Measurements from ENCODE around the gene LHFPL3. TPM values are rescaled to one million over a fixed set of nuclear protein-coding genes. Genes with fewer than 3 reads are reported as not detected.

Gene LHFPL3
- total and polyA plus RNA-seq, 2 donors (not counting 3 experiments of a cell fraction or from before 2014, with no cell fraction given): not detected

GRCh38 chr7:104804696-104805095 lies 476.3 kb downstream of the LHFPL3 start:
- no peaks in the 10 kb centered on the region for H3K9me3 ChIP-seq (replicated peaks; ENCODE audit: control insufficient read depth, insufficient read depth, low read length)
- H3K4me2 ChIP-seq (ENCODE audit: insufficient read depth, low read length): no peak overlapping the region
- no peak overlapping the region for H3K4me3 ChIP-seq (replicated peaks in 1 of 3; ENCODE audit: insufficient read depth in 1 of 3, low read depth in 1 of 3, low read length in 3 of 3)
- H3K4me1 ChIP-seq (ENCODE audit: control insufficient read depth, extremely low read depth, insufficient read depth, low read length): no peaks in the 10 kb centered on the region
- H4K20me1 ChIP-seq (replicated peaks; ENCODE audit: control insufficient read depth, extremely low read depth, insufficient read depth, low read length): no peaks in the 10 kb centered on the region
- dilution Hi-C loops (cut with MboI; ENCODE audit: extremely low pct_ligation_motif_present, low sequenced_read_pairs) (no loop called here), intact Hi-C loops (cut with micrococcal nuclease) (no loop called here)
- no peaks in the 10 kb centered on the region for H3K9me1 ChIP-seq (replicated peaks; ENCODE audit: control insufficient read depth, extremely low read depth, insufficient read depth, low read length)
- H3K36me3 ChIP-seq (ENCODE audit: control insufficient read depth in 2 of 2, extremely low read depth in 1 of 2, insufficient read depth in 2 of 2, low read length in 2 of 2): no peaks in the 10 kb centered on the region
- H2AFZ ChIP-seq (ENCODE audit: low read depth, low read length): no peak overlapping the region
- CTCF ChIA-PET: no interaction called here
- no peak overlapping the region for H3K27ac ChIP-seq (ENCODE audit: insufficient read depth, low read depth, low read length)
- POLR2A ChIA-PET: no interaction called here
- FAIRE-seq (no peak), DNase-seq (ENCODE audit: low read depth, low spot score) (no peak)
- no peak overlapping the region for H3K9ac ChIP-seq (replicated peaks; ENCODE audit: extremely low read depth, insufficient read depth, low read length)
- peaks cover 5 to 27% of the 10 kb centered on the region in 2 experiments for H3K27me3 ChIP-seq (ENCODE audit: control insufficient read depth in 2 of 2, insufficient read depth in 2 of 2, low read length in 2 of 2)
- no TSS peak for BruUV-seq (replicated peaks)
- no peak for TF ChIP-seq POLR2AphosphoS5 (IDR thresholded peaks at IDR 0.05; ENCODE audit: insufficient read depth, low read depth, low read length)
- no peaks in the 10 kb centered on the region for H3K79me2 ChIP-seq (ENCODE audit: control insufficient read depth, insufficient read depth, low read length)

GRCh38 chr7:104805449-104806317 lies 477.3 kb downstream of the LHFPL3 start:
- no TSS peak for BruUV-seq (replicated peaks)
- POLR2A ChIA-PET: no interaction called here
- no peaks in the 10 kb centered on the region for H3K4me1 ChIP-seq (ENCODE audit: control insufficient read depth, extremely low read depth, insufficient read depth, low read length)
- H3K4me2 ChIP-seq (ENCODE audit: insufficient read depth, low read length): no peak overlapping the region
- H2AFZ ChIP-seq (ENCODE audit: low read depth, low read length): no peak overlapping the region
- H3K4me3 ChIP-seq (replicated peaks in 1 of 3; ENCODE audit: insufficient read depth in 1 of 3, low read depth in 1 of 3, low read length in 3 of 3): no peak overlapping the region
- DNase-seq (ENCODE audit: low read depth, low spot score): no peak
- no peaks in the 10 kb centered on the region for H3K79me2 ChIP-seq (ENCODE audit: control insufficient read depth, insufficient read depth, low read length)
- CTCF ChIA-PET: no interaction called here
- H4K20me1 ChIP-seq (replicated peaks; ENCODE audit: control insufficient read depth, extremely low read depth, insufficient read depth, low read length): no peaks in the 10 kb centered on the region
- no peaks in the 10 kb centered on the region for H3K9me1 ChIP-seq (replicated peaks; ENCODE audit: control insufficient read depth, extremely low read depth, insufficient read depth, low read length)
- no peaks in the 10 kb centered on the region for H3K9me3 ChIP-seq (replicated peaks; ENCODE audit: control insufficient read depth, insufficient read depth, low read length)
- no peak for TF ChIP-seq POLR2AphosphoS5 (IDR thresholded peaks at IDR 0.05; ENCODE audit: insufficient read depth, low read depth, low read length)
- TF ChIP-seq EZH2 (IDR thresholded peaks at IDR 0.05; ENCODE audit: borderline replicate concordance, low read depth, low read length, severe bottlenecking): no peak
- TF ChIP-seq CTCF (IDR thresholded peaks at IDR 0.05; ENCODE audit: extremely low read depth in 1 of 2, insufficient read depth in 1 of 2, low read depth in 1 of 2, low read length in 2 of 2): no peak
- TF ChIP-seq GATA2 (IDR thresholded peaks at IDR 0.05; ENCODE audit: insufficient read depth, insufficient read length, low read depth, low read length): no peak
- TF ChIP-seq FOS (IDR thresholded peaks at IDR 0.05; ENCODE audit: borderline replicate concordance, insufficient read depth, low read length): no peak
- TF ChIP-seq POLR2A (IDR thresholded peaks at IDR 0.05; ENCODE audit: low read depth, low read length): no peak
- TF ChIP-seq MYC (IDR thresholded peaks at IDR 0.05; ENCODE audit: low read depth, low read length): no peak
- TF ChIP-seq MAX (IDR thresholded peaks at IDR 0.05; ENCODE audit: insufficient read depth, insufficient read length): no peak
- no peak for TF ChIP-seq JUN (IDR thresholded peaks at IDR 0.05; ENCODE audit: borderline replicate concordance, insufficient read depth, insufficient read length, low read depth)
- FAIRE-seq: no peak
- H3K36me3 ChIP-seq (ENCODE audit: control insufficient read depth in 2 of 2, extremely low read depth in 1 of 2, insufficient read depth in 2 of 2, low read length in 2 of 2): no peaks in the 10 kb centered on the region
- intact Hi-C loops (cut with micrococcal nuclease): no loop called here
- no peak overlapping the region for H3K9ac ChIP-seq (replicated peaks; ENCODE audit: extremely low read depth, insufficient read depth, low read length)
- peaks cover 9 to 29% of the 10 kb centered on the region in 2 experiments for H3K27me3 ChIP-seq (ENCODE audit: control insufficient read depth in 2 of 2, insufficient read depth in 2 of 2, low read length in 2 of 2)
- H3K27ac ChIP-seq (ENCODE audit: insufficient read depth, low read depth, low read length): no peak overlapping the region
- dilution Hi-C loops (cut with MboI; ENCODE audit: extremely low pct_ligation_motif_present, low sequenced_read_pairs): no loop called here

All from endothelial cell of umbilical vein (primary cell).